Measurements from ENCODE around the gene FIGN.

GRCh38 chr2:163737190-163737439 is 1.3 kb upstream of the FIGN start:
- TF ChIP-seq GABPA (IDR thresholded peaks at IDR 0.05; ENCODE audit: low read depth): no peak
- no peak for TF ChIP-seq POLR2A (IDR thresholded peaks at IDR 0.05; ENCODE audit: low read depth, low read length)
- no peak for TF ChIP-seq CTCF (IDR thresholded peaks at IDR 0.05 in 2 of 3, conservative IDR thresholded peaks at IDR 0.05 in 1 of 3; ENCODE audit: control insufficient read depth in 2 of 3, extremely low read depth in 1 of 3, insufficient read depth in 1 of 3, low read depth in 3 of 3, low read length in 3 of 3)
- TF ChIP-seq NFYB (IDR thresholded peaks at IDR 0.05; ENCODE audit: insufficient read depth, low read depth, low read length): no peak
- TF ChIP-seq FOXM1 (IDR thresholded peaks at IDR 0.05; ENCODE audit: low read depth, low read length): no peak
- TF ChIP-seq CHD2 (IDR thresholded peaks at IDR 0.05; ENCODE audit: borderline replicate concordance, low read depth, low read length): no peak
